MM.1S (cell line): Measurements from ENCODE around the gene STOX2.

ENCODE experiments used
- EZH2phosphoT487 ChIP-seq: fragments of 300-600 bp; sonication (generic); IDR thresholded peaks from 2 replicates; pipeline ENCODE4 v1.6.1; 2018; ENCODE audit warnings: antibody characterized with exemption, low read length
- TF ChIP-seq, protein P1 (sequence below): fragments of 300-600 bp; sonication (generic); IDR thresholded peaks from 2 replicates; pipeline ENCODE4 v1.5.1; 2016; ENCODE audit warnings: antibody characterized with exemption, low read length, mixed read lengths

DNA sequence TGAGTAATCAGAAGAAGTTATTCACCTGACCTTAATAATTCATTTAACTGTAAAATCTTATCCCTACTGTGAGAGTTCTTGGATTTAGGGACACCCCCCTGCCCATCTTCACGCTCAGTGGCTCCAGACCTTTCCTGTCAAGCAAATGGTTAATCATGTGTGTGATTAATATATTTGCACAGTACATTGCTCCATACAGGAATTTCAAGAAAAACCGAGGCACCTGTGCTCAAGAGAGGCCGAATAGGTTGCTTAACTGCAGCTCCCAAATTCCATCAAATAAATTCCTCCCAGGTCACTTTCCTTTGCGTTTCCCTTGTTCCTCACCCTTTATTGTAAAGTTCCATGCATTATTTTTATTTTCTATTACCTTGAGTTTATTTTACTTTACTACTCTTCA lies 119.5 kb downstream of the STOX2 start:
- TF ChIP-seq, protein P1, sequence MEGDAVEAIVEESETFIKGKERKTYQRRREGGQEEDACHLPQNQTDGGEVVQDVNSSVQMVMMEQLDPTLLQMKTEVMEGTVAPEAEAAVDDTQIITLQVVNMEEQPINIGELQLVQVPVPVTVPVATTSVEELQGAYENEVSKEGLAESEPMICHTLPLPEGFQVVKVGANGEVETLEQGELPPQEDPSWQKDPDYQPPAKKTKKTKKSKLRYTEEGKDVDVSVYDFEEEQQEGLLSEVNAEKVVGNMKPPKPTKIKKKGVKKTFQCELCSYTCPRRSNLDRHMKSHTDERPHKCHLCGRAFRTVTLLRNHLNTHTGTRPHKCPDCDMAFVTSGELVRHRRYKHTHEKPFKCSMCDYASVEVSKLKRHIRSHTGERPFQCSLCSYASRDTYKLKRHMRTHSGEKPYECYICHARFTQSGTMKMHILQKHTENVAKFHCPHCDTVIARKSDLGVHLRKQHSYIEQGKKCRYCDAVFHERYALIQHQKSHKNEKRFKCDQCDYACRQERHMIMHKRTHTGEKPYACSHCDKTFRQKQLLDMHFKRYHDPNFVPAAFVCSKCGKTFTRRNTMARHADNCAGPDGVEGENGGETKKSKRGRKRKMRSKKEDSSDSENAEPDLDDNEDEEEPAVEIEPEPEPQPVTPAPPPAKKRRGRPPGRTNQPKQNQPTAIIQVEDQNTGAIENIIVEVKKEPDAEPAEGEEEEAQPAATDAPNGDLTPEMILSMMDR, result no peak
- TF ChIP-seq EZH2phosphoT487, result no peak
